Smooth muscle cell (in vitro differentiated cells): Measurements from ENCODE around the gene OSTC. TPM values are rescaled to one million over a fixed set of nuclear protein-coding genes. Genes with fewer than 3 reads are reported as not detected.

Experiments
- DNase-seq: peaks from one replicate; lab custom pipeline; 2025; ENCODE audit not compliant: unreplicated experiment; lab: John Stamatoyannopoulos, UW
- H2AFZ ChIP-seq: fragments of 200-600 bp; sonication (generic); 2 replicates; pipeline ENCODE4 v1.6.0; 2016; ENCODE audit warnings: antibody characterized with exemption, low read depth, mild to moderate bottlenecking
- H3F3A ChIP-seq: fragments of 200-600 bp; sonication (generic); 2 replicates; pipeline ENCODE4 v1.6.0; 2017; ENCODE audit warnings: antibody characterized with exemption, low read depth
- H3K27ac ChIP-seq: fragments of 200-600 bp; sonication (generic); 2 replicates; pipeline ENCODE4 v1.5.1; 2016; ENCODE audit warnings: low read depth, mild to moderate bottlenecking
- H3K27me3 ChIP-seq: fragments of 200-600 bp; sonication (generic); 2 replicates; pipeline ENCODE4 v1.6.1; 2016; ENCODE audit warnings: low read depth, mild to moderate bottlenecking
- H3K36me3 ChIP-seq: fragments of 200-600 bp; sonication (generic); 2 replicates; pipeline ENCODE4 v1.5.1; 2016; ENCODE audit warnings: low read depth
- H3K4me1 ChIP-seq: fragments of 200-600 bp; sonication (generic); 2 replicates; pipeline ENCODE4 v1.5.1; 2016; ENCODE audit warnings: low read depth
- H3K4me2 ChIP-seq: fragments of 200-600 bp; sonication (generic); 2 replicates; pipeline ENCODE4 v1.6.0; 2016; ENCODE audit warnings: mild to moderate bottlenecking
- H3K4me3 ChIP-seq: fragments of 200-600 bp; sonication (generic); 2 replicates; pipeline ENCODE4 v1.5.1; 2016; ENCODE audit warnings: mild to moderate bottlenecking
- H3K79me2 ChIP-seq: fragments of 200-600 bp; sonication (generic); 2 replicates; pipeline ENCODE4 v1.6.0; 2016; ENCODE audit warnings: low read depth, mild to moderate bottlenecking
- H3K9ac ChIP-seq: fragments of 200-600 bp; sonication (generic); 2 replicates; pipeline ENCODE4 v1.6.0; 2016; ENCODE audit warnings: low read depth
- H3K9me3 ChIP-seq: fragments of 200-600 bp; sonication (generic); replicated peaks from 2 replicates; pipeline ENCODE4 v1.5.1; 2016; ENCODE audit warnings: low read depth
- H4K20me1 ChIP-seq: fragments of 200-600 bp; sonication (generic); 2 replicates; pipeline ENCODE4 v1.6.0; 2016; ENCODE audit warnings: low read depth
- CTCF ChIP-seq: fragments of 200-600 bp; sonication (generic); IDR thresholded peaks from 2 replicates; pipeline ENCODE4 v1.5.1; 2017; ENCODE audit warnings: borderline replicate concordance, mild to moderate bottlenecking, antibody characterized with exemption; ENCODE audit not compliant: insufficient read depth, poor library complexity, severe bottlenecking
- WGBS: methylation state at CpG from one replicate; pipeline ENCODE4 v1.1.7; 2016; ENCODE audit warnings: low lambda C conversion rate; 5-methylcytosine and 5-hydroxymethylcytosine counted together
- polyA plus RNA-seq: library from polyadenylated mRNA; unstranded; fragments of >200 nt; fragmentation: Nextera tagmentation; extraction: Ambion mirVana; gene quantifications from 2 replicates; pipeline ENCODE4 v1.2.1, GENCODE V29; 2016
- total RNA-seq: library from RNA; depleted of rRNA; stranded (reverse); fragments of >200 nt; gene quantifications from 2 replicates; pipeline ENCODE4 v1.2.3, GENCODE V29; 2014

The OSTC gene
- total and polyA plus RNA-seq, 2 experiments from 2014 or later = 754 to 765 TPM

- Histone ChIP-seq H3K27me3 (no peaks in the 10 kb centered on the region), H3K4me2 (no peak overlapping the region), H3K9me3 (no peaks in the 10 kb centered on the region), H3K36me3 (peaks cover 56% of the 10 kb centered on the region), H3K79me2 (peaks cover 16% of the 10 kb centered on the region), H3K9ac (no peak overlapping the region), H3K4me3 (no peak overlapping the region), H3F3A (peaks cover 18% of the 10 kb centered on the region), H2AFZ (no peak overlapping the region), H4K20me1 (peaks cover 49% of the 10 kb centered on the region), H3K27ac (peak overlapping the region; percentile 6), H3K4me1 (peaks cover 4% of the 10 kb centered on the region)
- DNase-seq = no peak
- no peak for TF ChIP-seq CTCF
Observed at GRCh38 chr4:108628411-108628810, 22.0 kb upstream of the OSTC start.

- TF ChIP-seq CTCF = no peak
- no peaks in the 10 kb centered on the region for H3K79me2 ChIP-seq
- no peaks in the 10 kb centered on the region for H3K4me1 ChIP-seq
- H3K4me2 ChIP-seq = no peak overlapping the region
- WGBS = 89% methylated on average over 8 of the region's 8 CpGs
- H3K9ac ChIP-seq = no peak overlapping the region
- H3K27ac ChIP-seq = no peak overlapping the region
- peaks cover 4% of the 10 kb centered on the region for H3F3A ChIP-seq
- no peak overlapping the region for H2AFZ ChIP-seq
- H3K4me3 ChIP-seq = no peak overlapping the region
- no peak for DNase-seq
- H3K27me3 ChIP-seq = no peaks in the 10 kb centered on the region
- peaks cover 24% of the 10 kb centered on the region for H3K36me3 ChIP-seq
- no peaks in the 10 kb centered on the region for H3K9me3 ChIP-seq
- no peaks in the 10 kb centered on the region for H4K20me1 ChIP-seq
Observed at GRCh38 chr4:108635070-108635655, 15.2 kb upstream of the OSTC start.

GRCh38 chr4:108636246-108636645, 14.2 kb upstream of the OSTC start:
- H3K4me3 ChIP-seq = no peak overlapping the region
- H3K27ac ChIP-seq = no peak overlapping the region

More at GRCh38 chr4:108636246-108636645, 14.2 kb upstream of the OSTC start:
- DNase-seq = no peak
- H4K20me1 ChIP-seq = no peaks in the 10 kb centered on the region
- no peaks in the 10 kb centered on the region for H3K79me2 ChIP-seq
- no peak for TF ChIP-seq CTCF
- H3K27me3 ChIP-seq = no peaks in the 10 kb centered on the region
- 81% methylated on average over 1 of the region's 1 CpG for WGBS
- H3K36me3 ChIP-seq = peaks cover 17% of the 10 kb centered on the region
- no peak overlapping the region for H3K9ac ChIP-seq
- no peak overlapping the region for H2AFZ ChIP-seq
- H3F3A ChIP-seq = peaks cover 4% of the 10 kb centered on the region
- H3K9me3 ChIP-seq = no peaks in the 10 kb centered on the region
- no peaks in the 10 kb centered on the region for H3K4me1 ChIP-seq
- H3K4me2 ChIP-seq = no peak overlapping the region
